Adrenal gland (tissue), 12 donors: ENCODE data around the gene PDE9A. TPM values are rescaled to one million over a fixed set of nuclear protein-coding genes. Genes with fewer than 3 reads are reported as not detected.

Experiments used
- DNase-seq, 7 donors: peaks; one replicate each; pipeline ENCODE4 v3.0.0-alpha.2; 2019 to 2020
- H3K27ac ChIP-seq, 5 donors: fragments of 200-600 bp; sonication (generic) in 4 of 5; 1 replicate in 3 of 5; 2 replicates in 2 of 5; pipeline versions ENCODE4 v1.5.1 to v1.8.0; 2016 to 2020; ENCODE audit warnings: mild to moderate bottlenecking in 1 of 5
- H3K27me3 ChIP-seq: fragments of 200-600 bp; 2 replicates; pipeline ENCODE4 v1.8.0; 2021
- H3K36me3 ChIP-seq, 2 donors: fragments of 200-600 bp; replicated peaks in 1 of 2; 1 replicate in 1 of 2; 2 replicates in 1 of 2; pipeline versions ENCODE4 v1.5.1 to v1.8.0; 2018 to 2022
- H3K4me1 ChIP-seq, 2 donors: fragments of 200-600 bp; replicated peaks in 1 of 2; 1 replicate in 1 of 2; 2 replicates in 1 of 2; pipeline versions ENCODE4 v1.5.1 to v1.8.0; 2018 to 2021
- H3K4me3 ChIP-seq, 4 donors: fragments of 200-600 bp; sonication (generic) in 3 of 4; one replicate each; pipeline ENCODE4 v1.5.1; 2016 to 2018
- H3K9me3 ChIP-seq, 3 donors: fragments of 200-600 bp; sonication (generic) in 1 of 3; replicated peaks in 1 of 3; 1 replicate in 2 of 3; 2 replicates in 1 of 3; pipeline versions ENCODE4 v1.5.1 to v1.8.0; 2016 to 2021
- CTCF ChIP-seq, 6 experiments: fragments of 450-650 bp in 4 of 6; fragments of 200-600 bp in 2 of 6; sonication (generic) in 1 of 6; IDR thresholded peaks; 1 replicate in 5 of 6; 2 replicates in 1 of 6; pipeline versions ENCODE4 v1.5.1 to v1.8.0; 2016 to 2021; ENCODE audit warnings: antibody characterized with exemption in 6 of 6, mild to moderate bottlenecking in 2 of 6, moderate library complexity in 1 of 6
- POLR2A ChIP-seq, 2 donors: fragments of 450-650 bp; IDR thresholded peaks; one replicate each; pipeline ENCODE4 v1.6.1; 2017; ENCODE audit warnings: antibody characterized with exemption in 2 of 2, mild to moderate bottlenecking in 2 of 2, moderate library complexity in 1 of 2
- WGBS, 4 donors: extraction: QIAGEN DNeasy Blood & Tissue Kit in 2 of 4; methylation state at CpG; one replicate each; pipeline versions ENCODE4 v1.1.5 to v1.1.7; 2013 to 2017; 5-methylcytosine and 5-hydroxymethylcytosine counted together
- intact Hi-C, 2 donors: fragments of 100-400 bp; cut with DNase I; formaldehyde crosslinking; loops; one replicate each; pipeline versions ENCODE4 v1.14.1 to v1.15.0; 2022 to 2023
- polyA plus RNA-seq, 3 donors: library from polyadenylated mRNA; stranded (reverse); fragments of 200-250 nt in 2 of 3; fragments of 350-450 nt in 1 of 3; fragmentation: Illumina TruSeq in 1 of 3; extraction: RNeasy Lipid Tissue Mini Kit (QIAGEN cat#74804) in 1 of 3; gene quantifications; one replicate each; pipeline ENCODE4 v1.2.3, GENCODE V29; 2013 to 2014
- total RNA-seq, 9 donors: library from RNA; depleted of rRNA in 4 of 9; stranded (reverse); fragments of >200 nt in 4 of 9; fragments of 120-200 nt in 1 of 9; fragmentation: NEBNext Ultra II Directional in 1 of 9; extraction: Animal tissue kit (Norgen Biotek cat#: 25700) in 1 of 9; gene quantifications; one replicate each; pipeline versions ENCODE4 v1.1.0 to v1.2.4, GENCODE V29; 2013 to 2023
- donor health status: healthy with polysubstance abuse.
- donor health status: Bipolar disorder and iron deficiency.
- donor health status: DM: yes; HTN: yes; CAD: no.
- donor health status: DM: no; HTN: no; CAD: no.
- donor health status: DM: no; HTN: no; CAD: no.
- donor health status: DM: yes; HTN: yes; CAD: no.

The PDE9A gene
- total and polyA plus RNA-seq, 12 donors = 4.6 to 58.1 (median 19.5) TPM

- H3K4me3 ChIP-seq = no peak overlapping the region
- intact Hi-C loops = no loop called here
- H3K27me3 ChIP-seq = no peaks in the 10 kb centered on the region
- no peaks in the 10 kb centered on the region for H3K9me3 ChIP-seq
- TF ChIP-seq POLR2A (IDR thresholded peaks at IDR 0.05) (no peak), CTCF (IDR thresholded peaks at IDR 0.05) (no peak)
- 82 to 89% (median 87%) methylated on average over 11 of the region's 11 CpGs for WGBS, 4 donors
- peak in 1 of 7 donors; percentile 45 for DNase-seq
- no peaks in the 10 kb centered on the region for H3K36me3 ChIP-seq
- H3K4me1 ChIP-seq = peaks cover 14 to 37% of the 10 kb centered on the region in 2 donors
- H3K27ac ChIP-seq = peak overlapping the region in 1 of 5 donors; percentile 0
Observed at GRCh38 chr21:42722153-42722552, 68.7 kb downstream of the PDE9A start.

DNA sequence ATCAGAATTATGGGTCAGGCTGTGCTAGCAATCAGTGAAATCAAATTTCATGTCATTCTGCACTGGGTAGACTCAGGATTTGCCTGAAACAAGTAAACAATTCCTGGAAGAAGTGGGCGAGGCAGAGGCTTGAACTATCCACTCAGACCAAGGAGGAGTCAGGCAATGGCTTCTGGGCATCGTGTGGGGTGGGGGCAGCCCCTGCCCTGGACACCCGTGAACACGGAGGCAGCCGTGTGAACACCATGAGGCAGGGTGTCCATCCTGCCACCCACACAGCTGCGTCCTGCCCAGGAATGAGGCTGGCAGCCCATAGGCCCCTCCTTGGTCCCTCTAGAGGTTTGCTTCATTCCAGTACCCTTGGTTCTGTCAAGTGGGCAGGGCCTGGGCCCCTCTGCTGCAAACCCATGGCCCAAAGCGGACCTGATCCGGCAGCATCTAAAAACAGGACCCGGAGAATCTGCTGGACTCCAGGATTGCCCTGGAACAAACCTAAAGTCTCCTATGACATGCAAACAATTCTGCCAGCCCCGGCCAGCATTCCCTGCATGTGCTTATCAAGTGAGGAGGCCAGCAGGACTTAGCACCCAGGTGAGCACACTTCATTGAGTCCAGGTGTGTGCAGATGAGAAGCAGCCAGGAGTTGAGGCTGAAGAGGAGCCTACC lies 69.5 kb downstream of the PDE9A start:
- Histone ChIP-seq H3K9me3 (no peaks in the 10 kb centered on the region), H3K27me3 (no peaks in the 10 kb centered on the region), H3K4me3 (no peak overlapping the region), H3K27ac (no peak overlapping the region), H3K36me3 (no peaks in the 10 kb centered on the region), H3K4me1 (peaks cover 14 to 37% of the 10 kb centered on the region in 2 donors)
- intact Hi-C loops = no loop called here
- peak in 1 of 7 donors; percentile 48 for DNase-seq
- TF ChIP-seq CTCF (IDR thresholded peaks at IDR 0.05) (no peak), POLR2A (IDR thresholded peaks at IDR 0.05) (no peak)
- 66 to 88% (median 79%) methylated on average over 4 to 10 of the region's 10 CpGs for WGBS, 4 donors

- Histone ChIP-seq H3K27me3 (no peaks in the 10 kb centered on the region), H3K27ac (peak overlapping the region in 1 of 5 donors; percentile 65), H3K9me3 (no peaks in the 10 kb centered on the region), H3K36me3 (no peaks in the 10 kb centered on the region), H3K4me1 (peaks cover 14 to 37% of the 10 kb centered on the region in 2 donors), H3K4me3 (no peak overlapping the region)
- peak in 5 of 7 donors; percentile 26 to 63 (median 49) for DNase-seq
- intact Hi-C loops = no loop called here
- TF ChIP-seq CTCF (IDR thresholded peaks at IDR 0.05) = no peak
- TF ChIP-seq POLR2A (IDR thresholded peaks at IDR 0.05) = no peak
- WGBS, 4 donors = 58 to 73% (median 68%) methylated on average over 10 to 12 of the region's 12 CpGs
Observed at GRCh38 chr21:42724226-42724920, 71.0 kb downstream of the PDE9A start.

- no peaks in the 10 kb centered on the region for H3K27me3 ChIP-seq
- H3K4me1 ChIP-seq = peaks cover 14 to 30% of the 10 kb centered on the region in 2 donors
- intact Hi-C loops = no loop called here
- TF ChIP-seq POLR2A (IDR thresholded peaks at IDR 0.05) (no peak), CTCF (IDR thresholded peaks at IDR 0.05) (no peak)
- 92 to 97% (median 95%) methylated on average over 15 of the region's 15 CpGs for WGBS, 4 donors
- no peaks in the 10 kb centered on the region for H3K36me3 ChIP-seq
- H3K27ac ChIP-seq = no peak overlapping the region
- H3K9me3 ChIP-seq = no peaks in the 10 kb centered on the region
- peak in 1 of 7 donors; percentile 28 for DNase-seq
- no peak overlapping the region for H3K4me3 ChIP-seq
Observed at GRCh38 chr21:42725416-42725930, 72.1 kb downstream of the PDE9A start.
